CMK (cell line): ENCODE measurements around the gene UHMK1.
"Not testable (repeated sequence)": the region's sequence is repeated elsewhere in the genome, so short reads cannot be mapped to it uniquely, and the experiment has no call there.

Experiments used
- DNase-seq: peaks from one replicate; pipeline ENCODE4 v3.0.0-alpha.2; 2010; ENCODE audit warnings: low read depth

The UHMK1 gene, protein sequence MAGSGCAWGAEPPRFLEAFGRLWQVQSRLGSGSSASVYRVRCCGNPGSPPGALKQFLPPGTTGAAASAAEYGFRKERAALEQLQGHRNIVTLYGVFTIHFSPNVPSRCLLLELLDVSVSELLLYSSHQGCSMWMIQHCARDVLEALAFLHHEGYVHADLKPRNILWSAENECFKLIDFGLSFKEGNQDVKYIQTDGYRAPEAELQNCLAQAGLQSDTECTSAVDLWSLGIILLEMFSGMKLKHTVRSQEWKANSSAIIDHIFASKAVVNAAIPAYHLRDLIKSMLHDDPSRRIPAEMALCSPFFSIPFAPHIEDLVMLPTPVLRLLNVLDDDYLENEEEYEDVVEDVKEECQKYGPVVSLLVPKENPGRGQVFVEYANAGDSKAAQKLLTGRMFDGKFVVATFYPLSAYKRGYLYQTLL

DNA sequence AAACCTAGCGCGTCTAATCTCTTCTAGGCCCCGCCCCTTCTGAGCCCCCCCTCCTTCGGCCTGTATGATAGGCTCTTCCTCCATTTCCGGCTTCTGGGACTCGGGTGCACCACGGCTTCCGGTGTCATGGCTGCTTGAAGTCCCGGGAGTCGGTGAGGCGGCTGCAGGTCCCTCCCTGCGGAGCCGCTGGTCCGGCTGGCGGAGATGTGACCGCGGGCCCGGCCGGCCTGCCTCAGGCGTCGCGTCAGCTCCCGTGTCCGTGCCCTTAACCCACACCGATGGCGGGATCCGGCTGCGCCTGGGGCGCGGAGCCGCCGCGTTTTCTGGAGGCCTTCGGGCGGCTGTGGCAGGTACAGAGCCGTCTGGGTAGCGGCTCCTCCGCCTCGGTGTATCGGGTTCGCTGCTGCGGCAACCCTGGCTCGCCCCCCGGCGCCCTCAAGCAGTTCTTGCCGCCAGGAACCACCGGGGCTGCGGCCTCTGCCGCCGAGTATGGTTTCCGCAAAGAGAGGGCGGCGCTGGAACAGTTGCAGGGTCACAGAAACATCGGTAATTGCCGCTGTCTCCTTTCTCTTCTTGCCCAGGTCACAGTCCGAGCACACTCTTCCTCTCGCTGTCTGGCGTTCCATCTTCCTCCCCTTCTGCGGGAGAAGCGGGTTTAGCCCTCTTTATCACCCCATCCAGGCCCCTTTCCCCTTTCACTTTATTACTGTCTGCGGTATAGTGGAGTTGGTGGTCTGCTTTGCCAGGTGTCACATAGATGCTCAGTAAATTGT lies at the start of gene UHMK1:
TSS of gene UHMK1 (plus strand) at position 96 of the 773 bp plus-strand sequence. CDS start at position 279, 183 bp downstream.
- DNase-seq = peak; percentile 86

DNA sequence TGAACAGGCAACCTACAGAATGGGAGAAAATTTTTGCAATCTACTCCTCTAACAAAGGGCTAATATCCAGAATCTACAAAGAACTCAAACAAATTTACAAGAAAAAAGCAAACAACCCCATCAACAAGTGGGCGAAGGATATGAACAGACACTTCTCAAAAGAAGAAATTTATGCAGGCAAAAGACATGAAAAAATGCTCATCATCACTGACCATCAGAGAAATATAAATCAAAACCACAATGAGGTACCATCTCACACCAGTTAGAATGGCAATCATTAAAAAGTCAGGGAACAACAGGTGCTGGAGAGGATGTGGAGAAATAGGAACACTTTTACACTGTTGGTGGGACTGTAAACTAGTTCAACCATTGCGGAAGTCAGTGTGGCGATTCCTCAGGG lies 43.3 kb upstream of the UHMK1 start:
- not testable (repeated sequence) for DNase-seq

GRCh38 chr1:162456323-162456722 lies 41.3 kb upstream of the UHMK1 start:
- DNase-seq = no peak

GRCh38 chr1:162458236-162458635 lies 39.4 kb upstream of the UHMK1 start:
- DNase-seq = no peak

DNA sequence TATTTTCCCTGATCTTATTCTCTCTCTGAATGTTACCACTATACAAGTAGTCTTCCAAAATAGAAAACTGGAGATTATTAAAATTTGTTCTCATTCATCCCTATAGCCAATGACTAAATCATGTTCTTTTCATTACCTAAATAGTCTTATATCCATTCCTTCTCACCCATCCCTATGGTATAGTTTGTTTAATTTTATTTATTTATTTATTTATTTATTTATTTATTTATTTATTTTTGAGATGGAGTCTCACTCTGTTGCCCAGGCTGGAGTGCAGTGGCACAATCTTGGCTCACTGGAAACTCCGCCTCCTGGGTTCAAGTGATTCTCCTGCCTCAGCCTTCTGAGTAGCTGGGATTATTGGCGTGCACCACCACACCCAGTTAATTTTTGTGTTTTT lies 35.2 kb upstream of the UHMK1 start:
- not testable (repeated sequence) for DNase-seq

DNA sequence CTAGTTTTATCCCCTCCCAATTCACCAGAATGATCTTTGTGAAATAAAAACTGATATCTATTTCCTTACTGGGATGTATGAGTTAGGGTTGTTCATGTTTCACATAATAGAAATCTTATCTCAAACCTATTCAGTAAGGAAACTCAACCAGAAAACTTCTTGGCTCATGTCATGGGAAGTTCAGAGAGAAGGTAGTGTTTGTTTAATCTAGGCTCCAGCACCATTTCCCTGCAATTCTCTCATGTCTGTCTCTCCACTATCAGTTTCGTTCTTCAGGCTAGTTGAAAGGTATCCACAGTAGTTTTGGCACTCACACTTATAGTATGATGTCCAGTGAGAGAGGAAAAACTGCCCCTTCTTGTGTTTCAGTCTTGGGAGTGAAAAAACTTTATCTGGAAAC lies 34.6 kb upstream of the UHMK1 start:
- DNase-seq = no peak

DNA sequence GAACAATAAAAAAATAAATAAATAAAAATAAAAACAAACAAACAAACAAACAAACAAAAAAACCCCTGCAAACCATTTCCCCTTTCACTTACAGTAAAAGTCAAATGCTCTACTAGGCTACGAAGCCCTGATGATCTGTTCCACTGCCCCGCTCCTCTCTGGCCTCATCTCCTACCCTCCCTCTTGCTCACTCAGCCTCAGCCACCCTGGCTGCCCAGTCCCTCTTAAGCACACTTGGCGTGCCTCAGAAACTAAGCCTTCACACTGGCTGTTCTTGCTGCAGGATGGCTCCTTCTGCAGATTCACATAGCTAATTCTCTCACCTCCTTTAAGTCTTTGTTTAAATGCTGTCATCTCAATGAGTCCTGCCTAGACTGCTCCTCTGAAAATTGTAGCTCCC lies 30.8 kb upstream of the UHMK1 start:
- DNase-seq = no peak

- DNase-seq = no peak
Measured at GRCh38 chr1:162470216-162470615, 27.4 kb upstream of the UHMK1 start.

GRCh38 chr1:162471290-162471853 lies 26.2 kb upstream of the UHMK1 start:
- DNase-seq = no peak

GRCh38 chr1:162475089-162475488 lies 22.5 kb upstream of the UHMK1 start:
- no peak for DNase-seq

DNA sequence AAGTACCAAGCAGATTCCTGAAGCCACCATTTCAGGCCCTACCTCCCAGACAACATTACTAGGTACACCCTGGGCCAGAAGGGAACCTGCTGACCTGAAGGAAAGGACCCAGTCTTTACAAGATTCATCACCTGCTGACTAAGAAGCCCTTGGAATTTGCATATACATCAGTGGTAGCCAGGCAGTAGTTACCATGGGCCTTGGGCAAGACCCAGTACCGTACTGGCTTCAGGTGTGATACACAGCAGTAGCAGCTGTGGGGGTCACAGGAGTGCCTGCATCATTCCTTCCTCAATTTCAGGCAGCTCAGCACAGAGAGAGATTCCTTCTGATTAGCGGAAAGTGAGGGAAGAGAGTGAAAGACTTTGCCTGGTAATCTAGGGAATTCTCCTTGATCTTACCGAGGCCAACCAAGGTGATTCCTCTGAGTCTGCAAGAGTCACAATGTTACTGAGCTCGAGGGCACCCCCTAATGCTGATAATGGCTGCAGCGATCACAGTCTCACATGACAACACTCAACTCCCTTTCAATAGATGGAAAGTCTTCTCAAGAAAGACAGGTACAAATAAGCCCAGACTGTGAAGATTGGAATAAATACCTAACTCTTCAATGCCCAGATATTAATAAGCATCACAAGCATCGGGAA lies 22.0 kb upstream of the UHMK1 start:
- no peak for DNase-seq

DNA sequence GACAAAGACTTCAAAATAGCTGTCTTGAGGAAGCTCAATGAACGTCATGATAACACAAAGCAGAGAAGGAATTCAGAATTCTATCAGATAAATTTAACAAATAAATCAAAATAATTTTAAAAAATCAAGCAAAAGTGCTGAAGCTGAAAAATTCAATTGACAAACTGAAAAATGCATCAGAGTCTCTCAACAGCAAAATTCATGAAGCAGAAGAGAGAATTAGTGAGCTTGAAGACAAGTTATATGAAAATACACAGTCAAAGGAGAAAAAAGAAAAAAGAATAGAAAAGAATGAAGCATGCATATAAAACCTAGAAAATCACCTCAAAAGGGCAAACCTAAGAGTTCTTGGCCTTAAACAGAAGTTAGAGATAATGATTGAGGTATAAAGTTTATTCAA lies 21.0 kb upstream of the UHMK1 start:
- DNase-seq = no peak

DNA sequence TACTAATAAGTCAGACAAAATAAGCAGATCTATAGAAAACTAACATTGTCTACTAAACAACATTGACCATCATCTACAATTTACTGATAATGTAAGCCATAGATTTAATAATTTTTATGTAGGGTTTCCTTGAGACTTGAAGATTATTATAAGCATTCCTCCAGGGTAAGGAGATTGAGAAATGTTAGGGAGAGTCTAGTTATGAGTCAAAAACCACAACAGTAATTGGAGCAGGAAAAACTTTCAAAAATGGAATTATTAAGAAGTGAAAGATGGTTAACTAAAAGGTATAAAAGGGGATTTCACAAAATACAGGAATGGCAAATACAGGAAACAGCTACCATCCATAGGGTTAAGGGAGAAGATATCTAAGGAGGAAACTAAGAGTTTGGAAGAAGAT lies 12.4 kb upstream of the UHMK1 start:
- no peak for DNase-seq

GRCh38 chr1:162487241-162487640 lies 10.4 kb upstream of the UHMK1 start:
- DNase-seq = no peak

DNA sequence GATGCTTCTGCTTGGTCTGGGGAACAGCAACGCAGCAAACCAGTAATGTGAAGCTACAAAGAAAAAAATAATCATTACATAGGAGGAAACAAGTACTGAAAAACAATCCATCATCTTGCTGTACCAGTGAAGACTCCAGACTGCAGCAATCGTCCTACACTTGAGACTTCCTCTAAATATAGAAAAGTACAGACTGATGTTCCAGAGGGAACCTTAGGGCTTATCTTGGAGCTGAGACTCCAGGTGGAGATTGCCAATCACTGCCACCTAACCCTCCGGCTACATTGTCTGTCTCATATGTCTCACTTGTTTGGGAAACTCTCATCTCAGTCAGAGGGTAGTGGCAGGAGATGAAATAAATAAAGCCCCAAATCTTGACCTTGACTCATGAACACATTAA lies 9.4 kb upstream of the UHMK1 start:
- DNase-seq = no peak

- not testable (repeated sequence) for DNase-seq
Measured at GRCh38 chr1:162495531-162496233, 1.9 kb upstream of the UHMK1 start.

GRCh38 chr1:162497104-162497722 lies 405 bp upstream of the UHMK1 start:
- DNase-seq = no peak

- DNase-seq = no peak
Measured at GRCh38 chr1:162498496-162498810, 835 bp downstream of the UHMK1 start.

- DNase-seq = no peak
Measured at GRCh38 chr1:162500805-162501204, 3.2 kb downstream of the UHMK1 start.

DNA sequence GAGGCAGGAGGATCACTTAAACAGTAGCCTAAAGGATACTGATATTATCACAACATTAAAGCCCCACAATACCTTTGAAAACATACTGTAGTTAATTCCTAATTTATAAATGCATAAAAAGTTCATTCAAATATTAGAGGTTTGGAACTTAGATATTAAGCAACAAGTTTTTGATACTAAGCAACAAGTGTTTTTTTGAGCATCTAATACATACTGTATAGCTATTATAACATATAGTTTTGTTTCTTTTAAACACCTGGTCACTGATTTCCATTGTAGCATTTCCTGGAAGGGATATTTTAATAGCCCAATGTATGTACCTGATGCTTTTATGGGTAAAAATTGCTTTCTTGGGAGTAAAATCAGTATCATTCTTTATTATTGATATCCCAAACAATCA lies 4.5 kb downstream of the UHMK1 start:
- no peak for DNase-seq

GRCh38 chr1:162502928-162503327 lies 5.3 kb downstream of the UHMK1 start:
- no peak for DNase-seq

- DNase-seq = no peak
Measured at GRCh38 chr1:162527314-162527713, 29.7 kb downstream of the UHMK1 start.
